ENCODE measurements around the gene TEX19. TPM values are rescaled to one million over a fixed set of nuclear protein-coding genes. Genes with fewer than 3 reads are reported as not detected.
"Not testable (repeated sequence)": the region's sequence is repeated elsewhere in the genome, so short reads cannot be mapped to it uniquely, and the experiment has no call there.

TEX19 gene
- total RNA-seq, 1 donor from 2014 or later, result not detected

GRCh38 chr17:82374626-82375331 lies 15.7 kb downstream of the TEX19 start:
- DNase-seq (ENCODE audit: extremely low read depth, low read depth, low spot score), result no peak

- no peak for DNase-seq (ENCODE audit: extremely low read depth, low read depth, low spot score)
Measured at GRCh38 chr17:82375359-82376041, 16.5 kb downstream of the TEX19 start.

- DNase-seq (ENCODE audit: extremely low read depth, low read depth, low spot score), result no peak
Measured at GRCh38 chr17:82376042-82376730, 17.1 kb downstream of the TEX19 start.

GRCh38 chr17:82377294-82377693 lies 18.2 kb downstream of the TEX19 start:
- not testable (repeated sequence) for DNase-seq (ENCODE audit: extremely low read depth, low read depth, low spot score)

GRCh38 chr17:82377924-82378740 lies 19.1 kb downstream of the TEX19 start:
- DNase-seq (ENCODE audit: extremely low read depth, low read depth, low spot score), result no peak

- DNase-seq (ENCODE audit: extremely low read depth, low read depth, low spot score), result no peak
Measured at GRCh38 chr17:82378741-82379021, 19.6 kb downstream of the TEX19 start.

- DNase-seq (ENCODE audit: extremely low read depth, low read depth, low spot score), result no peak
Measured at GRCh38 chr17:82380860-82381702, 22.0 kb downstream of the TEX19 start.

- DNase-seq (ENCODE audit: extremely low read depth, low read depth, low spot score), result not testable (repeated sequence)
Measured at GRCh38 chr17:82381703-82382009, 22.6 kb downstream of the TEX19 start.

GRCh38 chr17:82382220-82382932 lies 23.3 kb downstream of the TEX19 start:
- DNase-seq (ENCODE audit: extremely low read depth, low read depth, low spot score), result not testable (repeated sequence)

GRCh38 chr17:82382933-82383255 lies 23.8 kb downstream of the TEX19 start:
- no peak for DNase-seq (ENCODE audit: extremely low read depth, low read depth, low spot score)

- no peak for DNase-seq (ENCODE audit: extremely low read depth, low read depth, low spot score)
Measured at GRCh38 chr17:82383411-82383810, 24.4 kb downstream of the TEX19 start.

GRCh38 chr17:82384051-82384729 lies 25.1 kb downstream of the TEX19 start:
- no peak for DNase-seq (ENCODE audit: extremely low read depth, low read depth, low spot score)

GRCh38 chr17:82384730-82385481 lies 25.9 kb downstream of the TEX19 start:
- DNase-seq (ENCODE audit: extremely low read depth, low read depth, low spot score), result no peak

- DNase-seq (ENCODE audit: extremely low read depth, low read depth, low spot score), result no peak
Measured at GRCh38 chr17:82385559-82386254, 26.7 kb downstream of the TEX19 start.

GRCh38 chr17:82386255-82386831 lies 27.3 kb downstream of the TEX19 start:
- DNase-seq (ENCODE audit: extremely low read depth, low read depth, low spot score), result no peak

GRCh38 chr17:82386881-82387704 lies 28.0 kb downstream of the TEX19 start:
- no peak for DNase-seq (ENCODE audit: extremely low read depth, low read depth, low spot score)

- DNase-seq (ENCODE audit: extremely low read depth, low read depth, low spot score), result no peak
Measured at GRCh38 chr17:82387705-82388106, 28.7 kb downstream of the TEX19 start.

Measured in glomerular endothelial cell (primary cell).